Activated T-cell treated with anti-CD3 and anti-CD28 coated beads, Interleukin-2, amount 50 U/mL, for 48 hours (primary cell): ENCODE results near the gene ACSM2B.
"Not testable (repeated sequence)": the region's sequence is repeated elsewhere in the genome, so short reads cannot be mapped to it uniquely, and the experiment has no call there.

Experiments
- DNase-seq, 2 experiments: peaks; one replicate each; pipeline ENCODE4 v3.0.0-alpha.2; 2020

ACSM2B gene

GRCh38 chr16:20531795-20532194 is 44.4 kb downstream of the ACSM2B start:
- DNase-seq = not testable (repeated sequence)

GRCh38 chr16:20520103-20520502 is 56.1 kb downstream of the ACSM2B start:
- DNase-seq = no peak

DNA sequence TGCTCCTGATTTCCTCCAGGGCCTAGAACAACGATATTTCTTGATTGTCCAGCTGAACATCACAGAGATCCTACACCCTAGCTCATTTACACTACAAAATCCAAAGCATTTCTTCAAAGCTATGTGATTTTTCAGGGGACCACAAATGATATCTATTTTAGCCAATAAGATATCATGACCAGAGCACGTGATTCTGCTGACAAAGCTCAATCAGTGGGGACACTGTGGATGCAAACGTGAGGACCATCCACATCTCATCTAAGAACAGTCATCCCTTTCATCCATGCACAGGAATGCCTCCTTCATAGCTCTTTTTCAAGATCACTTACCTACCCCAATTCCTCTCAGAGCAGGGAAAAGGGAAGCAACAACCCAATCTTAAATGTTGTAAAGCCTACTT is 56.9 kb downstream of the ACSM2B start:
- no peak for DNase-seq

DNA sequence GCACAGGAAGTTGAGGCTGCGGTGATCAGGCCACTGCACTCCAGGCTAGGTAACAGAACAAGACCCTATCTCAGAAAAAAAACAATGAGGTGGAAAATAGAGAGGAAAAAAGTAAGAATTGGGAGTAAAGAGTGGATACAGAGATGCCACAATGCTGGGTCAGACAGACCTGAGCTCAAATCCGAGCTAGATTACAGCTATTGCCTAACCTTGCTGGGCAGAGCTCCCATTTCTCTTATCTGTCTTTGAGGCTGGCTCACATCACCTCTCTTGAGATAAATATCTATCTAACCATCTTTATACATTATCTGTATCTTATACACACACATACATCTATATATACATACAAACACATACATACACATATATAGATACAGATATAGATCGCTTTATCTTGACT is 59.0 kb downstream of the ACSM2B start:
- no peak for DNase-seq

- DNase-seq = no peak
Observed at GRCh38 chr16:20515688-20516090, 60.5 kb downstream of the ACSM2B start.

DNA sequence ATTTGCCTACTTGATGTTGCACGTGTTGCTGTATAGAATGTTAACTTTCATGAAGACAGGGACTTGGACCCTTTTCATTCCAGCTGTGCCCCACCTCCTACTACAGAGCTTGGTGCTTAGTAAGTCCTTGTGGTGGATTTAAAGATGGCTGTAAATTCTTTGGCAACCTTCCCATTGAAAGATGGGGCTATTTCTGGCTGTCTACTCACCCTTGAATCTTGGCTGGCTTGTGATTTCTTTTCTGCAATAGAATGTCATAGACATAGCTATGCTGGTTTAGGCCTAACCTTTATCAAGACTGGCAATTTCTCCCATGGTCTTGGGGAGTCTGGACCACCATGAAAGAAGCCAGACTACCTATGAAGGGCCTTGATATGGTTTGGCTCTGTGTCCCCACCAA is 65.8 kb downstream of the ACSM2B start:
- no peak for DNase-seq

GRCh38 chr16:20507280-20507679 is 68.9 kb downstream of the ACSM2B start:
- DNase-seq = no peak

DNA sequence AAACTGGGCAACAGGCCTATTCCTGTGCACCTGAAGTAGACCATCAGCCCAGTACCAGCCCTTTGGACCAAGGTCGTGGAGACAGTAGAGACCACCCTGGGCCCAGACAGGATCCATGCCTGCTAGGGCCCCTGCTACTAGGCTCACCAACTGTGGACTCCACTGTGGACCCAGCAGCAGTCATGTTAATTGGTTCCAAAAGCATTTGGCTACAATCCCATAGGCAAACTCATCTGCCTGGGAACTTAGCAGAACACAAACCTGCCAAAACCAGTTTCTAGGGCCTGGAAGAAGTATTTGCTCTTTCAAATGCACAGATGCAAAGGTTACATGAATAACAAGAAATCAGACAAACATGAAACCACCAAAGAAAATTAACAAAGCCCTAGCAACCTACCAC is 71.7 kb downstream of the ACSM2B start:
- DNase-seq = no peak

DNA sequence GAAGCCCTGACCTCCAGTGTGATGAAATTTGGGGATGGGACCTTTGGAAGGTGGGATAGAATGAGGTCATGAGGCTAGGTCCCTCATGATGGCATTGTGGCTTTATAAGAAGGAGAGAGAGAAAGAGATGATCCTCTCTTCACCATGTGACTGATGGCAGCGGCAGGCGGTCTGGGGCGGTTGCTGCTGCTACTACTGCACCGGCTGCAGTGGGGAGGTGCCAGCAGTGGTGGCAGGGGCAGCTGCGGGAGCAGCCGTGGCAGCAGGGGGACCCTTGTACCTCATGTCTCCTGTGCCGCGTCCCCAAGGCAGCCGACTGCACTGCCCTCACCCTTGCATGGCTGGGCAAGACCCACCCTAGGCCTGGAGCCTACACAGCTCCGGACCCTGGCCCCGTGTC is 84.7 kb downstream of the ACSM2B start:
- DNase-seq = not testable (repeated sequence)

- not testable (repeated sequence) for DNase-seq
Observed at GRCh38 chr16:20490994-20491393, 85.2 kb downstream of the ACSM2B start.
